Esophagus muscularis mucosa (tissue), 3 donors: ENCODE results near the gene CYS1.

Experiments used
- POLR2A ChIP-seq: fragments of 450-650 bp; IDR thresholded peaks from one replicate; pipeline ENCODE4 v1.6.1; 2017; ENCODE audit warnings: antibody characterized with exemption, moderate library complexity, mild to moderate bottlenecking, low read depth
- POLR2AphosphoS5 ChIP-seq, 2 donors: sonication (generic); formaldehyde crosslinking; IDR thresholded peaks; one replicate each; pipeline ENCODE4 v1.6.1; 2017; ENCODE audit warnings: antibody characterized with exemption in 2 of 2
- TF ChIP-seq, protein P1 (sequence below), 3 experiments: fragments of 200-600 bp in 2 of 3; fragments of 450-650 bp in 1 of 3; sonication (generic) in 2 of 3; IDR thresholded peaks; one replicate each; pipeline ENCODE4 v1.5.1; 2017 to 2019; ENCODE audit warnings: antibody characterized with exemption in 3 of 3, mild to moderate bottlenecking in 2 of 3, moderate library complexity in 1 of 3

GRCh38 chr2:10030311-10030736, 49.9 kb downstream of the CYS1 start:
- TF ChIP-seq, protein P1, sequence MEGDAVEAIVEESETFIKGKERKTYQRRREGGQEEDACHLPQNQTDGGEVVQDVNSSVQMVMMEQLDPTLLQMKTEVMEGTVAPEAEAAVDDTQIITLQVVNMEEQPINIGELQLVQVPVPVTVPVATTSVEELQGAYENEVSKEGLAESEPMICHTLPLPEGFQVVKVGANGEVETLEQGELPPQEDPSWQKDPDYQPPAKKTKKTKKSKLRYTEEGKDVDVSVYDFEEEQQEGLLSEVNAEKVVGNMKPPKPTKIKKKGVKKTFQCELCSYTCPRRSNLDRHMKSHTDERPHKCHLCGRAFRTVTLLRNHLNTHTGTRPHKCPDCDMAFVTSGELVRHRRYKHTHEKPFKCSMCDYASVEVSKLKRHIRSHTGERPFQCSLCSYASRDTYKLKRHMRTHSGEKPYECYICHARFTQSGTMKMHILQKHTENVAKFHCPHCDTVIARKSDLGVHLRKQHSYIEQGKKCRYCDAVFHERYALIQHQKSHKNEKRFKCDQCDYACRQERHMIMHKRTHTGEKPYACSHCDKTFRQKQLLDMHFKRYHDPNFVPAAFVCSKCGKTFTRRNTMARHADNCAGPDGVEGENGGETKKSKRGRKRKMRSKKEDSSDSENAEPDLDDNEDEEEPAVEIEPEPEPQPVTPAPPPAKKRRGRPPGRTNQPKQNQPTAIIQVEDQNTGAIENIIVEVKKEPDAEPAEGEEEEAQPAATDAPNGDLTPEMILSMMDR (IDR thresholded peaks at IDR 0.05) = no peak
- TF ChIP-seq POLR2A (no peak), POLR2AphosphoS5 (IDR thresholded peaks at IDR 0.05) (no peak)
